Suppressor macrophage treated with lipopolysaccharide for 4 hours (primary cell): Measurements from ENCODE around the gene PGAM2.
"Not testable (repeated sequence)": the region's sequence is repeated elsewhere in the genome, so short reads cannot be mapped to it uniquely, and the experiment has no call there.

Experiments used
- DNase-seq: peaks from one replicate; pipeline ENCODE4 v3.0.0-alpha.2; 2020

PGAM2 gene

GRCh38 chr7:44018857-44019807, 46.2 kb downstream of the PGAM2 start:
- DNase-seq, result peak; percentile 98

- not testable (repeated sequence) for DNase-seq
Observed at GRCh38 chr7:44015090-44015489, 50.3 kb downstream of the PGAM2 start.
